Activated CD4-positive, alpha-beta T cell treated with anti-CD3 and anti-CD28 coated beads, Interleukin-2, amount 10 ng/mL, durations not matched to agents 24 days and 14 days (primary cell): Measurements from ENCODE around the gene CNPY1. TPM values are rescaled to one million over a fixed set of nuclear protein-coding genes. Genes with fewer than 3 reads are reported as not detected.

Experiments
- total RNA-seq: library from RNA; stranded (reverse); gene quantifications from 2 replicates; pipeline ENCODE4 v1.2.3, GENCODE V29; 2022

The CNPY1 gene
- total RNA-seq, 1 donor from 2014 or later: not detected

Other genes with a start within 250 kb of the CNPY1 start
- 114 and 121 TPM in 2 replicates for gene INSIG1, start 248.7 kb downstream of the CNPY1 start, total RNA-seq
- gene EN2, start 88.4 kb downstream of the CNPY1 start, total RNA-seq: not detected in 2 replicates
- gene RBM33, start 98.1 kb upstream of the CNPY1 start, total RNA-seq: 77.2 and 79.5 TPM in 2 replicates